Endometrial microvascular endothelial cells (primary cell): ENCODE results near the gene FBXL15. TPM values are rescaled to one million over a fixed set of nuclear protein-coding genes. Genes with fewer than 3 reads are reported as not detected.
"Not testable (repeated sequence)": the region's sequence is repeated elsewhere in the genome, so short reads cannot be mapped to it uniquely, and the experiment has no call there.

Experiments used
- in situ Hi-C: cut with HindIII; loops from 2 replicates; pipeline ENCODE4 v1.10.0; 2017; ENCODE audit warnings: low sequenced_read_pairs, low pct_unique_long_range_greater_than_20kb; ENCODE audit errors: inconsistent ontology term
- total RNA-seq: library from RNA; depleted of rRNA; stranded (reverse); fragments of >200 nt; gene quantifications from one replicate; pipeline ENCODE4 v1.2.3, GENCODE V29; 2015; ENCODE audit errors: inconsistent ontology term

FBXL15 gene
- total RNA-seq, 1 donor from 2014 or later, result 6.8 TPM

DNA sequence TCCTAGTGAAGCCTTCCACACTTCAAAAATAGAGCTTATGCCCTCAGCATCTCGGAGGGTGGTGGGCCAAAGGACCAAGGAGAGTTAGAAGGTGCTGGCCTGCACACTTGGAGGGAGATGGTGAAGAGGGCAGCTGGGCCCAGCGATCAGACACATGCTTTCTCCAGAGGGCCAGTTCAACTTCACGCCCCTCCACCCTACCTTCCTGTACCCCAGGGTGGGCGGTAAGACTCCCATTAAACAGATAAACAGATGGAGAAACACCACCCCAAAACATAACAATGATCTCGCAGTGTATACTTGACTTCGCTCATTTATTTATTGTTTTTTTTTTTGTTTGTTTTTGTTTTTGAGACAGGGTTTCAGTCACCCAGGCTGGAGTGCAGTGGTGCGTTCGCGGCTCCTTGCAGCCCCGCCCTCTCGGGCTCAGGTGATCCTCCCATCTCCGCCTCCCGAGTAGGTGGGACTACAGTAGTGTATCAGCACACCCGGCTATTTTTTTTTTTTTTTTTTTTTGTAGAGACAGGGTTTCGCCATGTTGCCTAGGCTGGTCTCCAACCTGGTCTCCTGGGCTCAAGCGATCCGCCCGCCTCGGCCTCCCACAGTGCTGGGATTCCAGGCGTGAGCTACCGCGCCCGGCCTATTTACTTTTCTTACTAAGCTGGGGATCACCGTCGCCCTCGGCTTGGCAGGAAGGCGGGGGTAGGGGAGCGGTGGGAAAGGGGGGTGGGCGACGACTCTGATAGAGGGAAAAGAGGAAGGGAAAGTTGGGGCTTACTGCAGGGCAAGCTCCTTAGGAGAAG lies 28.9 kb downstream of the FBXL15 start:
- in situ Hi-C loops, result no loop called here

- in situ Hi-C loops, result no loop called here
Measured at GRCh38 chr10:102450124-102450373, 29.4 kb downstream of the FBXL15 start.

GRCh38 chr10:102450374-102451104 lies 29.9 kb downstream of the FBXL15 start:
- in situ Hi-C loops, result no loop called here

DNA sequence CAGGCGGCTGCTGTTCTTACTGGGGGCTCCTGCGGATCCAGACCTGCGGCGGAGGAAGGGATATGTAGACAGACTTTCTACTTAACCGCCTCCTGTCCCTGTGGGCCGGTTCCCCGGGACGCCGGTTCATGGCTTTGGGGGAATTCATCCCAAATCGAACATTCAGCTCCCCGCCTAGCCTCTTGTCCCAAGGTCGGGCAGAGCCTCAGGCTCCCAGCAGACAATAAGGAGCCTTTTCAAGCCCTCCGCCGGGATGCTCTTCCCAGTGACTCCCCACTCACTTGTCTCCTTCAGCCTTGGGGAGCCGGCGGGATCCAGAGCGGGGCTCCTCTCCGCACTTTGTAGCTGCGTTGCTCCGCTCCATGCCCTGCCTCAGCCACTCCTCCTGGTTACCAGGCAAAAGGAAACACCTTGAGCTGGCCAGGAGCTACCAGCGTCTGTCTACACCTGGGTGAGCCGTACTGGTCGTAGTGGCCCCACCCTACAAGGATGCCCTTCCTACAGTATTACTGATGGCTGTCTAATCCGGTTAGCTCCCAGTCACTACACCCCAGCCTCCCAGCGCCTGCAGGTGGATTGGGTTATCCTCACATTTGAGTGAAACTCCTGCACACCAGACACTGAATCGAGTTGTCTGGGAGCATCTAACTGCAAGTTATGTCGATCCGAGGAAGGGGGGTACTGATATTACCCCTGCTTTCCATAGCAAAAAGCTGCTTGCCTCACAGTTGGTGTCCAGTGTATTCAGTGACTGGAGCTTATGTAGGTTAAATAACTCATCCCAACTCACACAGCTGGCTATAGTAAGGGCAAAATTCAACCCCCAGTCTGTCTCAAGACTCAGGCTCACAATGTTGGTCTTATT lies 30.7 kb downstream of the FBXL15 start, which contains the start of gene C10orf95:
Gene C10orf95 (minus strand): TSS at position 439 of the 865 bp plus-strand sequence. CDS start 450 bp downstream, outside the sequence.
- in situ Hi-C loops, result no loop called here

DNA sequence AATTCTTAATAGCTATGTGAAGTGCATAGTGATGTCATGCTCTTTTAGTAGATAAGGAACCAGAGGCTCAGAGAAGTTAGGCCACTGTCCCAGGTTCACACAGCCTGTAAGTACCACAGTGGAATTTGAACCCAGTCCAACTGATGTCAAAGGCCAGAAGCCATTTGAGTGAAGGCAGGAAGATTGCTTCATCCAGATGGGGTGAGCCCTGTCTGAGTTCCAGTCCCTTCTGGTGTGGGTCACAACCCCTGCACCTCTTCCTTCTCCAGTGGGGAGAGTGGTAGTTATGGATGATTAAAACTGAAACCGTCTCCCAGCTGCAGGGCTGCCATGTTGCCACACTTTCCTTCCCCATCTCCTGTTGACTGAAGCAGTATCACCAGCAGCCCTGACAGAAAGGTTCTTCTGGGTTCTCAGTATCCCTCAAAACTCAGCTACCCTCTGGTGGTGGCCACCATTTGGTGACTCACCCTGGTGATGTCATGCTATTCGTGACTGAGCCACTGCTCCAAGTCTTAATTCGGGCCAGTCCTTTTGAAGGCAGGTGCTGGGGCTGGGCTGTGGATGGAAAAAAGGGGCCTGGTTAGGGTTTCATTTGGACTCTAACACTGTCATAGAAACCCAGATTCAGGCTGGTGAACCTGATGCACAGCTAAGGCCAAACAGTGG lies 32.2 kb downstream of the FBXL15 start:
- in situ Hi-C loops, result no loop called here

DNA sequence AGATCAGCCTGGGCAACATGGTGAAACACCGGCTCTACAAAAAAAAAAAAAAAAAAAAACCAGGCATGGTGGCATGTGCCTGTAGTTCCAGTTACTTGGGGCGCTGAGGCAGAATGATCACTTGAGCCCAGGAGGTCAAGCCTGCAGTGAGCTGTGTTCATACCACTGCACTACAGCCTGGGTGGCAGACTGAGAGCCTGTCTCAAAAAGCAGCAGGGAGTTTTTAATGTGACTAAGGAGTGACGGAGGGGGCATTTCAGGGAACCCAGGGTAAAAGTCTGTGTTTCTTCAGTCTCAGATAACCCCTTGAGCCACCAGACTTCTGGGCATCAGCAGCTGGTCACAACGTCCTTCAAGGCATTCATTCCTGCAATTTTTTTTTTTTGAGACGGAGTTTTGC lies 32.9 kb downstream of the FBXL15 start:
- in situ Hi-C loops, result no loop called here

GRCh38 chr10:102454662-102455487 lies 34.2 kb downstream of the FBXL15 start:
- in situ Hi-C loops, result not testable (repeated sequence)

DNA sequence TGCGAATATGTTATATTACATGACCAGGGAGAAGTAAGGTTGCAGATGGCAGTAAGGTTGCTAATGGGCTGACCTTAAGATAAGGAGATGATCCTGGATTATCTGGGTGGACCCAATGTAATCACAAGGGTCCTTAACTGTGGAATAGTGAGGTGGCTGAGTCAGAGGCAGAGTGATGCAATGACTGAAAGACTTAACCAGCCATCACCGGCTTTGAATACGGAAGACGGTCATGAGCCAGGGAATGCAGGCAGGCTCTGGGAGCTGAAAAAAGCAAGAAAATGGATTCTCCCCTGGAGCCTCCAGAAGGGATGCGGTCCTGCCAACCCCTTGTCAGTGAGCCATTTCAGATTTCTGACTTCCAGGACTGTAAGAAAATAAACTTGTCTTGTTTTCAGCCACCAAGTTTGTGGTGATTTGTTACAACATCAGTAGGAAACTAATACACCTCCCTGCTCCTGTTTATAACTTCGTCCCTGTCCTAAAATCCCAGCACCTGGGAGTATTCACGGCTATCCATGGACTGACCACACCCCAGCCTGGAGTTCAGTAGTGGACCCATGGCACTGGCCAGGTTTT lies 35.3 kb downstream of the FBXL15 start:
- in situ Hi-C loops, result no loop called here

- in situ Hi-C loops, result no loop called here
Measured at GRCh38 chr10:102457591-102458150, 37.0 kb downstream of the FBXL15 start.

DNA sequence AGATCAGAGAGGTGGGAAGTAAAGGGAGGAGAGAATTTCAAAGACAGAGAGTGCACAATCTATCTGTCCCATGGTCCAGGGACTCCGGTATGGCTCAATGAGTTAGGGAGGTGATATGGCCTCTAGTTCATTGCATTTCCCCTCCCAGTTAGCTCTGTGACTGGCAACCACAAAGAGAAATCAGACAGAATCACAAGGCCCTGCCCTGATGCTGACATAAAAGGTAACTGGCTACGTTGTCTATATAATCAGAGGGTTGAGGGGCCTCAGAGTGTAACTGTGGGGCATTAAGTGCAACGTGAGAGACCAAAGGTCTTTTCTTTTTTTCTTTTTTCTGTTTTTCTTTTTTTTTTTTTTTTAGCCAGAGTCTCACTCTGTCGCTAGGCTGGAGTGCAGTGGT lies 38.0 kb downstream of the FBXL15 start:
- in situ Hi-C loops, result no loop called here

DNA sequence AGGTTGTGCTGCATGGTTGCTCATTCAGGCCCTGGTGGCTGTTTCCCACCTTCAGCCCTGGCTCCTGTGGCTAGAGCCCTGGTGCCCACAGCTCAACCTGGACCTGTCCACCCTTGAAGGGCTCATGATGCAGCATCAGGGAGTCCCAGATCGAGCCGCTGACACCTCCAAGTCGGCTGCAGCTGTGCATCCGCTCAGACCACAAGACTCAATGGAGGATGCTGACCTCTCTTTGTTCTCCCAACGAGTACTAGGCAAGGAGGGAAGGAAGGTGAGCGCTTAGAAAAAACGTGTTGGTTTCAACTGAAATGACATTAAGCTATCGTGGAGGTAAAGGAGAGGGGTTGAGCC lies 40.2 kb downstream of the FBXL15 start:
- in situ Hi-C loops, result no loop called here

- in situ Hi-C loops, result no loop called here
Measured at GRCh38 chr10:102461187-102462054, 40.8 kb downstream of the FBXL15 start.

GRCh38 chr10:102462512-102463054 lies 41.9 kb downstream of the FBXL15 start:
- in situ Hi-C loops, result no loop called here

GRCh38 chr10:102463983-102464382 lies 43.3 kb downstream of the FBXL15 start:
- in situ Hi-C loops, result no loop called here

- in situ Hi-C loops, result no loop called here
Measured at GRCh38 chr10:102465466-102465865, 44.8 kb downstream of the FBXL15 start.

DNA sequence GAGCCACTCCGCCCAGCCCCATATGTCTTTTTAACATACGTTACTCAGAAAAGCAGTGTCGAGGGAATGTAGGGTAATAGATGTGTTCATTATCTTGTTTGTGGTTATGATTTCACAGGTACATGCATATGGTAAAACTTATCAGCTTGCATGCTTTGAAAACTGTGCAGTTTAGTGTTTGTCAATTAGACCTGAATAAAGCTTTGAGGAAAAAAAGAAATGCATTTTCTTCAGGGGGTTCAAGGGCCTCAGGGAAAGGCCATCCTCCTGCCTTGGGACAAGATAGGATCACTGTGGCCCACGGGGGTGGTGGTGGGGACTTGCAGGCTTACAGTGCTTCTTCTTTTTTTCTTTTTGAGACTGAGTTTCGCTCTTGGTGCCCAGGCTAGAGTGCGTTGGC lies 46.7 kb downstream of the FBXL15 start:
- in situ Hi-C loops, result no loop called here
